ENCODE measurements around the gene HLA-C.
"Not testable (repeated sequence)": the region's sequence is repeated elsewhere in the genome, so short reads cannot be mapped to it uniquely, and the experiment has no call there.

The HLA-C gene

DNA sequence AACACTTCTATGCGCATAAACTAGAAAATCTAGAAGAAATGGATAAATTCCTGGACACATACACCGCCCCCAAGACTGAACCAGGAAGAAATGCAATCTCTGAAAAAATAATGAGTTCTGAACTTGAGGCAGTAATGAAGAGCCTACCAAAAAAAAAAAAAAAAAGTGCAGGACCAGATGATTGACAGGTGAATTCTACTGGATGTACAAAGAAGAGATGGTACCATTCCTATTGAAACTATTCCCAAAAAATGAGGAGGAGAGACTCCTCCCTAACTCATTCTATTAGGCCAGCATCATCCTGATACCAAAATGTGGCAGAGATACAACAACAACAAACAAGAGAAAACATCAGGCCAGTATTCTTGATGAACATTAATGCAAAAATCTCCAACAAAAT, 22.7 kb downstream of the HLA-C start:
- no peak overlapping the region for H3K4me3 ChIP-seq (ENCODE audit: low read depth, low read length)
- ChIA-PET POLR2A (no interaction called here), CTCF (no interaction called here)
- DNase-seq (ENCODE audit: low read depth, low spot score) = no peak
- no peak for TF ChIP-seq CTCF (IDR thresholded peaks at IDR 0.05; ENCODE audit: insufficient read depth, low read length, missing control alignments)

DNA sequence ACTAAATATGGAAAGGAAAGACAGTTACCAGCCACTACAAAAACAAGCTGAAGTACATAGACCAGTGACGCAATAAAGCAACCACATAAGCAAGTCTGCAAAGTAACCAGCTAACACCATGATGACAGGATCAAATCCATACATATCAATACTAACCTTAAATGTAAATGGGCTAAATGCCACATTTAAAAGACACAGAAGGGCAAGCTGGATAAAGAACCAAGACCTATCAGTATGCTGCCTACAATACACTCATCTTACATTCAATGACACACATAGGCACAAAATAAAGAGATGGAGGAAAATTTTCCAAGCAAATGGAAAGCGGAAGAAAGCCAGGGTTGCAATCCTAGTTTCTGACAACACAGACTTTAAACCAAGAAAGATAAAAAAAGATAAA, 24.1 kb downstream of the HLA-C start:
- no peak for TF ChIP-seq CTCF (IDR thresholded peaks at IDR 0.05; ENCODE audit: insufficient read depth, low read length, missing control alignments)
- no peak overlapping the region for H3K4me3 ChIP-seq (ENCODE audit: low read depth, low read length)
- CTCF ChIA-PET = no interaction called here
- DNase-seq (ENCODE audit: low read depth, low spot score) = no peak
- POLR2A ChIA-PET = no interaction called here

DNA sequence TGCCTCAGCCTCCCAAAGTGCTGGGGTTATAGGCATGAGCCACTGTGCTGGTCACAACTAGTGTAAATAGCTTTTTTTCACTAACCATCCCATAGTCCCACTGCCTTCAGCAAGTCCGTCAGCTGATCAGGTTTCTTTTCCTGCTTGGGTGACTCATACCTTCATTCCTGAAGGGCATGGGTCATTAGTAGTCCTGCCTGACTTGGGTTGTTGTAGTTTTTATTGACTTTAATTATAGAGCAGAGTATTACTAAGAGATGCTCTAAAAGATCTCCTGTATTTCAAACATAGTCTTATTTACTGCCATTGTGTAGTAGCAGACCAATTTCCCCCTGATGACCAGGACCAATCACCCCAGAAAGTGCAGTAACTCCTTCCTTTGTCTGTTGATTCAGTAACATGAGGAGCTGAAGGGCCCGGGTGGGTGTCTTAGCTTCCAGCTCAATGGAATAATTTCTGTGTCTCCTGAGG, 25.8 kb downstream of the HLA-C start:
- CTCF ChIA-PET = interaction anchor here (1.1 to 1.5 kb wide), 2 partner anchors 49 to 121 kb away, joined by 5 read pairs; no protein-coding TSS in a partner anchor
- no peak for TF ChIP-seq CTCF (IDR thresholded peaks at IDR 0.05; ENCODE audit: insufficient read depth, low read length, missing control alignments)
- H3K4me3 ChIP-seq (ENCODE audit: low read depth, low read length) = no peak overlapping the region
- DNase-seq (ENCODE audit: low read depth, low spot score) = peak; percentile 21
- POLR2A ChIA-PET = no interaction called here

- POLR2A ChIA-PET = no interaction called here
- TF ChIP-seq CTCF (IDR thresholded peaks at IDR 0.05; ENCODE audit: insufficient read depth, low read length, missing control alignments) = no peak
Observed at GRCh38 chr6:31243508-31243907, 28.4 kb downstream of the HLA-C start.

GRCh38 chr6:31239854-31240253, 32.0 kb downstream of the HLA-C start:
- no peak for DNase-seq (ENCODE audit: low read depth, low spot score)
- ChIA-PET POLR2A (no interaction called here), CTCF (no interaction called here)
- no peak for TF ChIP-seq CTCF (IDR thresholded peaks at IDR 0.05; ENCODE audit: insufficient read depth, low read length, missing control alignments)
- H3K4me3 ChIP-seq (ENCODE audit: low read depth, low read length) = no peak overlapping the region

More at GRCh38 chr6:31243508-31243907, 28.4 kb downstream of the HLA-C start:
- no peak overlapping the region for H3K4me3 ChIP-seq (ENCODE audit: low read depth, low read length)
- DNase-seq (ENCODE audit: low read depth, low spot score) = no peak
- CTCF ChIA-PET = no interaction called here

DNA sequence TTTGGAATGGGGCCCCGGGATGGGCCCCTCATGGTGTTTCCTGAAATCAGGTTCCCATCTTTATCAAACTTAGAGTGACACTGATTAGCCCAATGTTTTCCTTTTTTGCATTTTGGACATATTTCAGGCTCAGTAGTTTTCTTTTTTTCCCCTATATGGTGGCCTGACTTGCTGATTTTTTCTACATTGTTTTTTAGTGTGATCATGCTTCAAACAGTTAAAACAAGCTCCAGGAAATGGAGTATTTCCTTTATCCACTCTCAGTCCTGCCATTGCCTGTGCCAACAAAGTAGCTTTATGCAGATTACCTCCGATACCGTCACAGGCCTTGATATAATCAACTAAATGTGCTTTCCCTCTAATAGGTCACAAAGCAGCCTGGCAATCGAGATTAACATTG, 37.8 kb downstream of the HLA-C start:
- H3K4me3 ChIP-seq (ENCODE audit: low read depth, low read length); DNase-seq (ENCODE audit: low read depth, low spot score); CTCF ChIA-PET; POLR2A ChIA-PET: not testable (repeated sequence)

DNA sequence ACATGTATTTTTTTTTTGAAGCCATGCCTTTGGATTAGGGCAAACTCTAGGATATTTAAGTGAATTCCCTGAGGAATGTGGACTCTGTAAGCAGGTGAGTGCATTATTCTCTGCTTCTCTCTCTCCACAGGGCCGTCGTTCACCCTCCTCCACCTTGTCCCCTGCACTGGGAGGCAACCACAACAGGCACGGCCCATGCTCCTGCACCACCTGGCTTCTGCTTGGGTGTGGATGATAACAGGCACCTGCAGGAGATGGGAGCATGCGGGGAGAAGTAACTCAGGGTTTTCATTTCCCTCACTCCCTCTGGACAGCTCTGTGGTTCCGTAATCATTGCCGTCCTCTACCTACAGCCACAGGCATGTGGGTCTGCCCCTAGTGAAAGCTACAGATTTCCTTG, 43.4 kb downstream of the HLA-C start:
- ChIA-PET POLR2A (interaction anchor here (0.6 kb wide), 1 partner anchor 1521 kb away, joined by 4 read pairs; no protein-coding TSS in a partner anchor), CTCF (interaction anchor here (0.6 kb wide), 1 partner anchor 135 kb away, joined by 3 read pairs; no protein-coding TSS in a partner anchor)
- no peak overlapping the region for H3K4me3 ChIP-seq (ENCODE audit: low read depth, low read length)
- no peak for DNase-seq (ENCODE audit: low read depth, low spot score)
- TF ChIP-seq CTCF (IDR thresholded peaks at IDR 0.05; ENCODE audit: insufficient read depth, low read length, missing control alignments) = no peak
